Measurements from ENCODE around the gene GFI1B. TPM values are rescaled to one million over a fixed set of nuclear protein-coding genes. Genes with fewer than 3 reads are reported as not detected.

Gene GFI1B
- total RNA-seq, 1 donor from 2014 or later, result 0.52 TPM

DNA sequence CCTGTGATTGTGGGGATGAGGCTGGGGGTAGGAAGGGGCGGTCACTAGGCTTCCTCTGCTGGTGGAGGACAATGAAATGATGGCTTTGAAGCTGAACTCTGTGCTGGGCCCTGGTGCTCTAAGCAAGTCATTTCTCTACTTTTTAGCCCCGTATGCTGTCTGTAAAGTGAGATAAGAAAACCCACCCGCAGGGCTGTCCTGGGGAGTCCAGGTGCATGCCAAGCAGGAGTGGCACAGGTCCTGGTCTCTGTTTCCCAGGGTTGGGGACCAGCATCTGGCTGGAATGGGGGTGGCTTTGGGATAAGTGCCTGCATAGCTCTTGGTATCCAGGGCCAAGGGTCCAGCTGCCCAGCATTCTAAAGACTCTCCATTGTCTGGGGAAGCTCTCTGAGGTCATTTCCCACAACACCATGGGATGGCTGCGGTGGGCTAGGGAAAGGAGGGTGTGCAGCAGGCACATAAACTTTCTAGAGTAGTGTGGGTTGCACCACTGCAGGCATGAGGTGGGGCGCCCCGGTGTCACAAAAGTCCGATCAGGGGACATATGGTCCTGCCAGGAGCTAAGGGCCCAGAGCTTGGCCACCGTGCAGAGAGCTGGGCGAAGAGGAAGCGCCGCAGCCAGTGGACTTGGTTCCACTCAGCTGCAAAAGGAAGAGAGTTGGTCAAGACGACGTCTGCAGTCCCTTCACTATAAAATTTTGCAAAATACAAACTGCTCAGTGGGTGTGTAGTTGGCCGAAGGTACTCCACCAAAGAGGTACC lies 26.7 kb downstream of the GFI1B start:
- ATAC-seq (no peak), DNase-seq (no peak)
- Histone ChIP-seq H3K27ac (no peak overlapping the region), H3K9me3 (no peaks in the 10 kb centered on the region), H3K36me3 (no peaks in the 10 kb centered on the region), H3K27me3 (peaks cover 21% of the 10 kb centered on the region), H3K4me3 (no peak overlapping the region), H3K4me1 (no peaks in the 10 kb centered on the region)
- TF ChIP-seq, protein P1, sequence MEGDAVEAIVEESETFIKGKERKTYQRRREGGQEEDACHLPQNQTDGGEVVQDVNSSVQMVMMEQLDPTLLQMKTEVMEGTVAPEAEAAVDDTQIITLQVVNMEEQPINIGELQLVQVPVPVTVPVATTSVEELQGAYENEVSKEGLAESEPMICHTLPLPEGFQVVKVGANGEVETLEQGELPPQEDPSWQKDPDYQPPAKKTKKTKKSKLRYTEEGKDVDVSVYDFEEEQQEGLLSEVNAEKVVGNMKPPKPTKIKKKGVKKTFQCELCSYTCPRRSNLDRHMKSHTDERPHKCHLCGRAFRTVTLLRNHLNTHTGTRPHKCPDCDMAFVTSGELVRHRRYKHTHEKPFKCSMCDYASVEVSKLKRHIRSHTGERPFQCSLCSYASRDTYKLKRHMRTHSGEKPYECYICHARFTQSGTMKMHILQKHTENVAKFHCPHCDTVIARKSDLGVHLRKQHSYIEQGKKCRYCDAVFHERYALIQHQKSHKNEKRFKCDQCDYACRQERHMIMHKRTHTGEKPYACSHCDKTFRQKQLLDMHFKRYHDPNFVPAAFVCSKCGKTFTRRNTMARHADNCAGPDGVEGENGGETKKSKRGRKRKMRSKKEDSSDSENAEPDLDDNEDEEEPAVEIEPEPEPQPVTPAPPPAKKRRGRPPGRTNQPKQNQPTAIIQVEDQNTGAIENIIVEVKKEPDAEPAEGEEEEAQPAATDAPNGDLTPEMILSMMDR (IDR thresholded peaks at IDR 0.05), result no peak
- intact Hi-C loops (cut with DNase I), result no loop called here

DNA sequence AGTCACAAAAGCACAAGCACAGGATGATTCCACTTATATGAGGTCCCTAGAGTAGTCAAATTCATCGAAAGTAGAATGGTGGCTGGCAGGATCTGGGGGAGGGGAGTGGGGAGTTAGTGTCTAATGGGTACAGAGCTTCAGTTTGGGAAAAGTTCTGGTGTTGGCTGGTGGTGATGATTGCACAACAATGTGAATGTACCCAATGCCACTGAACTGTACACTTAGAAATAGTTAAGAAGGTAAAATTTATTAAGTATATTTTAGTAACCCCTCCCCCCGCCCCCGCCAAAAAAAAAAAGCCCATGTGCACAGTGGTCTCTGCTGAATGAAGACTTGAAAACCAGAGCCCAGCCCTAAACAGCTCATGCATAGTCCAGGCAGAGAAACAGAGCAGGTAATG lies 27.5 kb downstream of the GFI1B start:
- Histone ChIP-seq H3K4me1 (no peaks in the 10 kb centered on the region), H3K27me3 (peaks cover 21% of the 10 kb centered on the region), H3K27ac (no peak overlapping the region), H3K4me3 (no peak overlapping the region), H3K36me3 (no peaks in the 10 kb centered on the region), H3K9me3 (no peaks in the 10 kb centered on the region)
- no peak for ATAC-seq
- DNase-seq, result no peak
- TF ChIP-seq, protein P1 (IDR thresholded peaks at IDR 0.05), result no peak
- intact Hi-C loops (cut with DNase I), result no loop called here

DNA sequence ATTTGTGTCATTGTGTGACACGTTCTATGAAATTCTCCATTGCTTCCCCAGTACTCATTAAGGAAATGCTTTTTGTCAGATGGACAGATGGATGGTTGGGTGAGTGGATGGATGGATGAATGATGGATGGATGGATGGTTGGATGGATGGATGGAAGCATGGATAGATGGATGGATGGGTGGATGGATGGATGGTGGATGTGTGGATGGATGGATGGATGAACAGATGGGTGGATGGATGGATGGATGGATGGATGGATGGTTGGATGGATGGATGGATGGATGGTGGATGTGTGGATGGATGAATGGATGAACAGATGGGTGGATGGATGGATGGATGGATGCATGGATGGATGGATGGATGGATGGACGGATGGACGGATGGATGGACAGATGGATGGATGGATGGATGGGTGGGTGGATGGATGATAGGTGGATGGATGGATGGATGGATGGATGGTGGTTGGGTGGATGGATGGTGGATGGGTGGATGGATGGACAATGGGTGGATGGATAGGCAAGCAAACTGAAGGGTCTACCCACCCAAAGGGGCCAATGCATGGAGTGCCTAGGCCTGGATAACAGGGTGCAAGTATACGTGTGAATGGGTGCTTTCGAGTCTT lies 28.3 kb downstream of the GFI1B start:
- Histone ChIP-seq H3K4me1 (no peaks in the 10 kb centered on the region), H3K27me3 (peaks cover 21% of the 10 kb centered on the region), H3K27ac (no peak overlapping the region), H3K36me3 (no peaks in the 10 kb centered on the region), H3K9me3 (no peaks in the 10 kb centered on the region), H3K4me3 (no peak overlapping the region)
- intact Hi-C loops (cut with DNase I), result no loop called here
- no peak for ATAC-seq
- no peak for DNase-seq
- TF ChIP-seq, protein P1 (IDR thresholded peaks at IDR 0.05), result no peak

DNA sequence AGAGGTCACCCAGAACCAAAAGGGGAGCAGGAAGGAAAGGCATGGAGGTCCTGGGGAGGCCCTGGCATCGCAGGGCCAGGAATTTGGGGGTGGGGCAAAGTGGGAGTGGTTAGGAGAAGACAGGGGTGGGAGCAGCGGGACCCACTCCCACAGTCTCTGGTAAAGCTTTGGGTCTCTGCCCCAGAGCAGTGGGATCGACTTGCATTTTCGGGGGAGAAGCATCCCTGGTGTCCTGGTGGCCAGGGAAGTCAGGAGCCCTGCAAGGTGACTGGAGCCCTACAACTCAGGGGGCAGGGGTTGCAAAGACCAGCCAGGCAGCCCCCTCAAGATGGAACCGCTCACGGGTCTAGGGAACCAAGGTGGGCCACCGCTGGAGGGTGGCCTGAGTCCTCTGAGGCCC lies 29.9 kb downstream of the GFI1B start:
- DNase-seq (no peak), ATAC-seq (no peak)
- H3K27ac ChIP-seq, result no peak overlapping the region
- no peaks in the 10 kb centered on the region for H3K9me3 ChIP-seq
- H3K27me3 ChIP-seq, result peaks cover 7% of the 10 kb centered on the region
- H3K36me3 ChIP-seq, result no peaks in the 10 kb centered on the region
- no peak overlapping the region for H3K4me3 ChIP-seq
- no peaks in the 10 kb centered on the region for H3K4me1 ChIP-seq
- TF ChIP-seq, protein P1 (IDR thresholded peaks at IDR 0.05), result no peak
- intact Hi-C loops (cut with DNase I), result no loop called here

DNA sequence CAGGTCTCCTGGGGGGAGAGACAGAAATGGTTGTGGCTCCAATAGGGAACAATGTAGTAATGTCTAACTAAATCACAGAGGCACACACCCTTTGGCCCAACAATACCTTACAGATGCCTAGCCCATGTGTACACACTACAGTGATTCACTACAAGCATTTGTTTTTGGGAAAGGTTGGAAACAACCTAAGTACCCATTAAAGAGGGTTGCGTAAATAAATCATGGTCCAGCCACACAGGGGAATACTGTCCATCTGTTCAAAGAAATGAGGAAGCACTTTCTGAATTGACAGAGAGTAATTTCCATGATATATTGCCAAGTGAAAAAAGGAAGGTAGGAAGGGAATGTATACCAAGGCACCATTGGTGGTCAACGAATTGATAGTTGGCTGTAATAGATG lies 30.3 kb downstream of the GFI1B start:
- H3K36me3 ChIP-seq, result no peaks in the 10 kb centered on the region
- TF ChIP-seq, protein P1 (IDR thresholded peaks at IDR 0.05), result no peak
- intact Hi-C loops (cut with DNase I), result no loop called here
- DNase-seq, result no peak
- ATAC-seq, result no peak
- no peaks in the 10 kb centered on the region for H3K4me1 ChIP-seq
- H3K27me3 ChIP-seq, result peaks cover 3% of the 10 kb centered on the region
- H3K27ac ChIP-seq, result no peak overlapping the region
- no peaks in the 10 kb centered on the region for H3K9me3 ChIP-seq
- no peak overlapping the region for H3K4me3 ChIP-seq
